ENCODE measurements around the gene ZXDC. TPM values are rescaled to one million over a fixed set of nuclear protein-coding genes. Genes with fewer than 3 reads are reported as not detected.

The ZXDC gene
- polyA plus RNA-seq, 1 donor (not counting 4 experiments of a cell fraction or from before 2014, with no cell fraction given) = 10.7 TPM

- no peak overlapping the region for H3K9ac ChIP-seq (ENCODE audit: control insufficient read depth, extremely low read depth, insufficient read depth, low read length)
- TF ChIP-seq EZH2 (IDR thresholded peaks at IDR 0.05; ENCODE audit: low read length) (no peak), CTCF (optimal IDR thresholded peaks at IDR 0.05 in 1 of 3, IDR thresholded peaks at IDR 0.05 in 1 of 3, conservative IDR thresholded peaks at IDR 0.05 in 1 of 3; ENCODE audit: extremely low read depth in 1 of 3, insufficient read depth in 2 of 3, low read length in 3 of 3) (no peak)
- no peaks in the 10 kb centered on the region for H3K9me1 ChIP-seq (ENCODE audit: control insufficient read depth, extremely low read depth, insufficient read depth, low read length)
- no peaks in the 10 kb centered on the region for H4K20me1 ChIP-seq (ENCODE audit: control insufficient read depth, extremely low read depth, insufficient read depth, low read length)
- H3K27me3 ChIP-seq (ENCODE audit: control insufficient read depth, extremely low read depth, insufficient read depth, low read length) = no peaks in the 10 kb centered on the region
- H3K27ac ChIP-seq (ENCODE audit: control insufficient read depth, insufficient read depth, low read length) = no peak overlapping the region
- H3K36me3 ChIP-seq (ENCODE audit: control insufficient read depth in 2 of 2, extremely low read depth in 1 of 2, insufficient read depth in 2 of 2, low read length in 2 of 2) = peaks cover 5 to 16% of the 10 kb centered on the region in 2 experiments
- FAIRE-seq (no peak), DNase-seq (ENCODE audit: low read depth, low spot score) (no peak)
- no peaks in the 10 kb centered on the region for H3K79me2 ChIP-seq (ENCODE audit: control insufficient read depth, insufficient read depth, low read length)
- no peak overlapping the region for H3K4me2 ChIP-seq (ENCODE audit: control insufficient read depth, extremely low read depth, insufficient read depth, low read depth, low read length)
- no peaks in the 10 kb centered on the region for H3K4me1 ChIP-seq (ENCODE audit: control insufficient read depth, extremely low read depth, insufficient read depth, low read length)
- H3K4me3 ChIP-seq (ENCODE audit: control insufficient read depth in 2 of 3, extremely low read depth in 1 of 3, insufficient read depth in 2 of 3, low read depth in 1 of 3, low read length in 3 of 3) = no peak overlapping the region
- dilution Hi-C loops (cut with MboI; ENCODE audit: extremely low pct_ligation_motif_present, low sequenced_read_pairs) = no loop called here
- H2AFZ ChIP-seq (ENCODE audit: control insufficient read depth, low read length) = no peak overlapping the region
- H3K9me3 ChIP-seq (ENCODE audit: control insufficient read depth, low read depth, low read length) = no peaks in the 10 kb centered on the region
These were observed 40.0 kb downstream of the ZXDC start for GRCh38 chr3:126435456-126436315.

GRCh38 chr3:126434931-126435411 lies 40.7 kb downstream of the ZXDC start:
- H3K36me3 ChIP-seq (ENCODE audit: control insufficient read depth in 2 of 2, extremely low read depth in 1 of 2, insufficient read depth in 2 of 2, low read length in 2 of 2) = peaks cover 5 to 16% of the 10 kb centered on the region in 2 experiments
- no peaks in the 10 kb centered on the region for H3K9me3 ChIP-seq (ENCODE audit: control insufficient read depth, low read depth, low read length)
- dilution Hi-C loops (cut with MboI; ENCODE audit: extremely low pct_ligation_motif_present, low sequenced_read_pairs) = no loop called here
- FAIRE-seq (no peak), DNase-seq (ENCODE audit: low read depth, low spot score) (no peak)
- H3K27ac ChIP-seq (ENCODE audit: control insufficient read depth, insufficient read depth, low read length) = no peak overlapping the region
- no peaks in the 10 kb centered on the region for H3K4me1 ChIP-seq (ENCODE audit: control insufficient read depth, extremely low read depth, insufficient read depth, low read length)
- H4K20me1 ChIP-seq (ENCODE audit: control insufficient read depth, extremely low read depth, insufficient read depth, low read length) = no peaks in the 10 kb centered on the region
- no peaks in the 10 kb centered on the region for H3K79me2 ChIP-seq (ENCODE audit: control insufficient read depth, insufficient read depth, low read length)
- H2AFZ ChIP-seq (ENCODE audit: control insufficient read depth, low read length) = no peak overlapping the region
- no peak overlapping the region for H3K4me2 ChIP-seq (ENCODE audit: control insufficient read depth, extremely low read depth, insufficient read depth, low read depth, low read length)
- H3K4me3 ChIP-seq (ENCODE audit: control insufficient read depth in 2 of 3, extremely low read depth in 1 of 3, insufficient read depth in 2 of 3, low read depth in 1 of 3, low read length in 3 of 3) = no peak overlapping the region
- TF ChIP-seq EZH2 (IDR thresholded peaks at IDR 0.05; ENCODE audit: low read length) = no peak
- TF ChIP-seq CTCF (optimal IDR thresholded peaks at IDR 0.05 in 1 of 3, IDR thresholded peaks at IDR 0.05 in 1 of 3, conservative IDR thresholded peaks at IDR 0.05 in 1 of 3; ENCODE audit: extremely low read depth in 1 of 3, insufficient read depth in 2 of 3, low read length in 3 of 3) = no peak
- H3K27me3 ChIP-seq (ENCODE audit: control insufficient read depth, extremely low read depth, insufficient read depth, low read length) = no peaks in the 10 kb centered on the region
- H3K9me1 ChIP-seq (ENCODE audit: control insufficient read depth, extremely low read depth, insufficient read depth, low read length) = no peaks in the 10 kb centered on the region
- H3K9ac ChIP-seq (ENCODE audit: control insufficient read depth, extremely low read depth, insufficient read depth, low read length) = no peak overlapping the region

All from keratinocyte (primary cell).